Activated T-cell treated with anti-CD3 and anti-CD28 coated beads, Interleukin-2, amount 50 U/mL, for 72 hours (primary cell): Measurements from ENCODE around the gene PRUNE2. TPM values are rescaled to one million over a fixed set of nuclear protein-coding genes. Genes with fewer than 3 reads are reported as not detected.

Source experiments
- ATAC-seq, 2 donors: fragments of 150-1000 bp; cut with Tn5 transposase; replicated peaks in 1 of 2; 2 replicates each; pipeline ENCODE4 v1.10.0; 2021; ENCODE audit warnings: moderate library complexity in 2 of 2, mild to moderate bottlenecking in 1 of 2
- DNase-seq, 2 donors: peaks; one replicate each; pipeline ENCODE4 v3.0.0; 2021 to 2022; ENCODE audit warnings: mixed read lengths in 1 of 2
- H3K27ac Mint-ChIP-seq: one replicate; pipeline ENCODE4 v1.8.0; 2022; ENCODE audit warnings: mild to moderate bottlenecking, moderate library complexity, mixed read lengths
- H3K27me3 Mint-ChIP-seq: one replicate; pipeline ENCODE4 v1.8.0; 2022; ENCODE audit warnings: low read depth, mixed read lengths
- H3K36me3 Mint-ChIP-seq, 2 donors: one replicate each; pipeline ENCODE4 v1.8.0; 2022; ENCODE audit warnings: mixed read lengths in 2 of 2, mild to moderate bottlenecking in 1 of 2; ENCODE audit not compliant: insufficient read depth in 2 of 2
- H3K4me1 Mint-ChIP-seq: one replicate; pipeline ENCODE4 v1.8.0; 2022; ENCODE audit warnings: low read depth, mixed read lengths
- H3K4me3 Mint-ChIP-seq, 2 donors: one replicate each; pipeline ENCODE4 v1.8.0; 2022; ENCODE audit warnings: mild to moderate bottlenecking in 2 of 2, mixed read lengths in 2 of 2, moderate library complexity in 2 of 2
- H3K9me3 Mint-ChIP-seq, 2 donors: one replicate each; pipeline ENCODE4 v1.8.0; 2022; ENCODE audit warnings: mixed read lengths in 2 of 2
- total RNA-seq, 2 donors: library from RNA; stranded (reverse); gene quantifications; one replicate each; pipeline ENCODE4 v1.2.3, GENCODE V29; 2022

PRUNE2 gene
- total RNA-seq, 2 donors from 2014 or later = 0.69 to 1.5 TPM

- no peak for ATAC-seq
- Mint-ChIP-seq H3K9me3 (peaks cover 2% of the 10 kb centered on the region in 2 donors), H3K27me3 (peaks cover 60% of the 10 kb centered on the region), H3K36me3 (peaks cover 2 to 11% of the 10 kb centered on the region in 2 donors), H3K4me1 (peaks cover 41% of the 10 kb centered on the region), H3K4me3 (no peak overlapping the region), H3K27ac (no peak overlapping the region)
- DNase-seq = no peak
These were observed 331.8 kb downstream of the PRUNE2 start for GRCh38 chr9:76573905-76574760.

DNA sequence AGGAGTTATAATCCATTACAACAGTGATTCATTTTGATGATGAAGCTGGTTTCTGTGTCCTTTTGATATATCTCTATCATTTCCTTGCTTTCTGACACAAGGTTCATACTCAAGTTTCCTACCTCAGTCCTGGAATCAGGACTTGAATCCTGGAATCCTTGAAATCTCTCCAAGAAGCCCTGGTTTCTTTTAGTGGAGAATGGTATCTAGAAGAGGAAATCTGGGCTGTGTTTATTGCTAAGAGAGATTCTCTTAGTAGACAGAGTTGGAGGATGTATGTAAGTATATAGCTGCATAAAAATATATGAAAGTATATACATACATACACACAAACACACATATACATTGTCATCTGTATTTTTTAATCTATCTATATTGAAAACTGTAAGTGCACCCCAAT lies 332.5 kb downstream of the PRUNE2 start:
- no peak for ATAC-seq
- Mint-ChIP-seq H3K27me3 (peaks cover 61% of the 10 kb centered on the region), H3K4me3 (no peak overlapping the region), H3K27ac (no peak overlapping the region), H3K36me3 (peaks cover 2 to 13% of the 10 kb centered on the region in 2 donors), H3K4me1 (peaks cover 41% of the 10 kb centered on the region), H3K9me3 (peaks cover 2 to 4% of the 10 kb centered on the region in 2 donors)
- DNase-seq = no peak

DNA sequence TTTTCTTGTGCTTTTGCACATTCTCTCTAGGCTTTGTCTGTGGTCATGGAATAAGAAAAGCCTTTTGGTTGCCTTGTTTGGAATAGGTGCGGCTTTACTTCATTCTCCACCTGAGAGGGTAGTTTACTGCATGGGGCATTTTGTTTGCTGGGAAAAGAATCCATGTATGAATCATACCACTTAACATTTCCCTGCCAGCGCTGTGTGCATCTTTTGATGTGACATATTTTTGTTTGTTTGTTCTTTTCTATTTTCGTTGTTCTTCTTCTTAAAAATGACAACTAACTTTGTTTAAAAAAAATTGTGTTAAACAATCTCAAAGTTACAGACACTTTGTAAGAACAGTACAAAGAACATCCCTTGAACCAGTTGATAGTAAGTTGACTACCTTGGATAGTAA lies 333.8 kb downstream of the PRUNE2 start:
- peaks cover 2 to 13% of the 10 kb centered on the region in 2 donors for H3K36me3 Mint-ChIP-seq
- DNase-seq = no peak
- ATAC-seq = no peak
- peaks cover 3 to 4% of the 10 kb centered on the region in 2 donors for H3K9me3 Mint-ChIP-seq
- H3K4me1 Mint-ChIP-seq = peaks cover 31% of the 10 kb centered on the region
- H3K27me3 Mint-ChIP-seq = peaks cover 66% of the 10 kb centered on the region
- no peak overlapping the region for H3K27ac Mint-ChIP-seq
- H3K4me3 Mint-ChIP-seq = peak overlapping the region; percentile 61 to 75

DNA sequence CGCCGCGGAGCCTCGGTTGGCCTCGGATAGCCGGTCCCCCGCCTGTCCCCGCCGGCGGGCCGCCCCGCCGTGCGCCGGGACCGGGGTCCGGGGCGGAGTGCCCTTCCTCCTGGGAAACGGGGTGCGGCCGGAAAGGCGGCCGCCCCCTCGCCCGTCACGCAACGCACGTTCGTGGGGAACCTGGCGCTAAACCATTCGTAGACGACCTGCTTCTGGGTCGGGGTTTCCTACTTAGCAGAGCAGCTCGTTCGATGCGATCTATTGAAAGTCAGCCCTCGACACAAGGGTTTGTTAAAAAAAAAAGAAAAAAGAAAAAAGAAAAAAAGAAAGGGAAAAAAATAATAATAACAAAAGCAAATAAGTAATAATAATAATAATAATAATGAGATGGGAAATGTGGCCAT lies 334.2 kb downstream of the PRUNE2 start:
- no peak overlapping the region for H3K27ac Mint-ChIP-seq
- ATAC-seq (no peak), DNase-seq (peak in 1 of 2 donors; percentile 9)
- peaks cover 3 to 4% of the 10 kb centered on the region in 2 donors for H3K9me3 Mint-ChIP-seq
- peaks cover 27% of the 10 kb centered on the region for H3K4me1 Mint-ChIP-seq
- peak overlapping the region; percentile 61 to 75 for H3K4me3 Mint-ChIP-seq
- H3K36me3 Mint-ChIP-seq = peaks cover 2 to 13% of the 10 kb centered on the region in 2 donors
- peaks cover 66% of the 10 kb centered on the region for H3K27me3 Mint-ChIP-seq

DNA sequence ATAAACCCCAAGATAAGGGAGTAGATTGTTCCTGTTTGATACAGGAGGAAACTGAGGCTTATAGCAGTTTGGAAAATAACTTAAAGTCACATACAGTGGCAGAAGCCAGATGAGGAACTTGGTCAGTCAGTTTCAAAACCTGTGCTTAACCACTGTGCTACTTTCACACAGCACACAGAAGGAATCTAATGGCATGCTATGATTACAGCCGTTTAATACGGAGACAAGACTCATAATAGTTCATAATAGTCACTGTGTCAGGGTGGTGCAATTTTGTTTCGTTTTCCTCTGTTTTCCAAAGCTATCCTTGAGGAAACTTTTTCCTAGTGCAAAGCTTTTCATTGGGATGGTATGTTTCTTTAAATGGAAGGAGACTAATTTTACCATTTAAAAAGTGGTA lies 334.6 kb downstream of the PRUNE2 start:
- ATAC-seq (peak; percentile 27 to 43), DNase-seq (no peak)
- H3K9me3 Mint-ChIP-seq = peaks cover 3 to 4% of the 10 kb centered on the region in 2 donors
- H3K4me1 Mint-ChIP-seq = peaks cover 23% of the 10 kb centered on the region
- peaks cover 2 to 13% of the 10 kb centered on the region in 2 donors for H3K36me3 Mint-ChIP-seq
- H3K27me3 Mint-ChIP-seq = peaks cover 70% of the 10 kb centered on the region
- peak overlapping the region; percentile 23 to 59 for H3K4me3 Mint-ChIP-seq
- H3K27ac Mint-ChIP-seq = no peak overlapping the region

DNA sequence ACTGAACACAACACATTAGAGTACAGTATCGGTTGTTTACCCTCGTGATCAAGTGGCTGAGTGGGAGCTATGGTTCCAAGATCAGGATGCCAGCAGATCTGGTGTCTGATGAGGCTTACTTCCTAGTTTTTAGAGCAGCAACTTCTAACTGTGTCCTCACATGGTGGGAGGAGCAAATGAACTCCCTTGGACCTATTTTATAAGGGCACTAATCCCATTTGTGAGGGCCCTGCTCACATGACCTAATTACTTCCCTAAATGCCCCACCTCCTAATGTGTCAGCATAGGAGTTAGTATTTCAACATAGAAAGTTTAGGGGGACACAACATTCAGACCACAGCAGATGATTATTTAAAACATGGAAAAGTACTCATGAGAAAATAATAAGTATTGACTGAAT lies 335.1 kb downstream of the PRUNE2 start:
- H3K36me3 Mint-ChIP-seq = peaks cover 2 to 13% of the 10 kb centered on the region in 2 donors
- H3K27me3 Mint-ChIP-seq = peaks cover 75% of the 10 kb centered on the region
- DNase-seq (no peak), ATAC-seq (no peak)
- peaks cover 3 to 4% of the 10 kb centered on the region in 2 donors for H3K9me3 Mint-ChIP-seq
- H3K4me3 Mint-ChIP-seq = peak overlapping the region; percentile 23 to 59
- no peak overlapping the region for H3K27ac Mint-ChIP-seq
- H3K4me1 Mint-ChIP-seq = peaks cover 18% of the 10 kb centered on the region

DNA sequence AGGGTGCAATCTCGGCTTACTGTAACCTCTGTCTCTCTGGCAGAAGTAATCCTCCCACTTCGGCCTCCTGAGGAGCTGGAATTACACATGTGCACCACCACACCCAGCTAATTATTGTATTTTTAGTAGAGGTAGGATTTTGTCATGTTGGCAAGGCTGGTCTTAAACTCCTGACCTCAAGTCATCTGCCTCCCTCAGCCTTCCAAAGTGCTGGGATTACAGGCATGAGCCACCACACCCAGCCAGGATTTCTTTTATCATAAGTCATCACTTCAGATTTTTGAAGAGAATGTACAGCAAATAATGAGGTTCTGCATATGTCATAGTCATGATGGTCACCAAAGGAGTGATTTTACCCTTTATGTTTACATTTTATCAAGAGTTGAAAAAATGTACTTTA lies 338.8 kb downstream of the PRUNE2 start:
- Mint-ChIP-seq H3K27ac (no peak overlapping the region), H3K27me3 (peaks cover 54% of the 10 kb centered on the region), H3K4me1 (peaks cover 28% of the 10 kb centered on the region), H3K36me3 (peaks cover 2 to 13% of the 10 kb centered on the region in 2 donors), H3K9me3 (peaks cover 3 to 4% of the 10 kb centered on the region in 2 donors), H3K4me3 (no peak overlapping the region)
- DNase-seq (no peak), ATAC-seq (no peak)

DNA sequence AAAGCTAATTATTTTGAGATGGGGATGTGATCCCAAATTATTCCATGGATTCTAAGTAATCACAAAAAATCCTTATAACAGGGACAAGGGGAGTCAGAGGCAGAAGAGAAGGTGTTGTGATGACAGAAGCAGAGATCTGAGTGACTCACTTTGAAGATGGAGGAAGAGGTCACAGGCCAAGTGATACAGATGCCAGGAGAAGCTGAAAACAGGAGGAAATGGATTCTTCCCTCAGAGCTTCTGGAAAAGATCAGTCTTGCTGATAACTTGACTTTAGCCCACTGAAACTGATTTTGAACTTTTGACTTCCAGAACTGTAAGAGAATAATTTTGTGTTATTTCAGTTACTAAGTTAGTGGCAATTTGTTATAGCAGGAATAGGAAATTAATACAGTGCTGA lies 341.6 kb downstream of the PRUNE2 start:
- peaks cover under 1 to 2% of the 10 kb centered on the region in 2 donors for H3K36me3 Mint-ChIP-seq
- peaks cover 2 to 3% of the 10 kb centered on the region in 2 donors for H3K9me3 Mint-ChIP-seq
- H3K27me3 Mint-ChIP-seq = peaks cover 31% of the 10 kb centered on the region
- no peak for DNase-seq
- peaks cover 27% of the 10 kb centered on the region for H3K4me1 Mint-ChIP-seq
- no peak overlapping the region for H3K27ac Mint-ChIP-seq
- H3K4me3 Mint-ChIP-seq = no peak overlapping the region
- no peak for ATAC-seq

GRCh38 chr9:76562511-76562911 lies 343.4 kb downstream of the PRUNE2 start:
- Mint-ChIP-seq H3K27ac (peak overlapping the region; percentile 61), H3K4me1 (peaks cover 27% of the 10 kb centered on the region), H3K27me3 (peaks cover 24% of the 10 kb centered on the region), H3K4me3 (peak overlapping the region in 1 of 2 donors; percentile 64), H3K9me3 (peaks cover 2 to 4% of the 10 kb centered on the region in 2 donors), H3K36me3 (no peaks in the 10 kb centered on the region)
- ATAC-seq (peak; percentile 92 to 97), DNase-seq (no peak)

DNA sequence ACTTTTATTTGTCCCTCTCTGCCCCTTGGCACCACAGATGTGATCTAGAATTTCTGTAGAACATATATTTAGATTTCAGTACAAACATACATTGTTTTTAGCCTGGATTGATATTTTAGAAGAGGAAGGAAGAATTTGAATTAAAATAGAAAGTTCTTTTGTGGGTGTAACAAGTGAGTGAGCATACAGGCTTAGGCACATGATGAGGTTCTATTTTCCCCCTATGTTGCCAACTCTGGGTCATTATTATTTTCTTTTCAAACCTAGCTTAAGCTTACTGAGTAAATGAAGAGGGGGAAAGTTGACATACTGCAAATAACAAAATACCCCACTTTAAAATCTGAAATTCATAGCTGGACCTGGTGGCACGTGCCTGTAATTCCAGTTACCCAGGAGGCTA lies 344.0 kb downstream of the PRUNE2 start:
- peak overlapping the region in 1 of 2 donors; percentile 10 for H3K4me3 Mint-ChIP-seq

More for the DNA sequence above, 344.0 kb downstream of the PRUNE2 start:
- ATAC-seq (no peak), DNase-seq (no peak)
- Mint-ChIP-seq H3K9me3 (peaks cover 2 to 4% of the 10 kb centered on the region in 2 donors), H3K27me3 (peaks cover 26% of the 10 kb centered on the region), H3K36me3 (no peaks in the 10 kb centered on the region), H3K4me1 (peaks cover 27% of the 10 kb centered on the region), H3K27ac (peak overlapping the region; percentile 43)

Other genes with a start within 250 kb of the PRUNE2 start
- gene PCA3, start 141.7 kb downstream of the PRUNE2 start, total RNA-seq = not detected
- not detected for gene FOXB2, start 113.5 kb upstream of the PRUNE2 start, total RNA-seq